ENCODE measurements around the gene YWHAE.
A peak's percentile ranks its signal among the peaks of the same experiment; 100 is the strongest.
"Not testable (repeated sequence)": the region's sequence is repeated elsewhere in the genome, so short reads cannot be mapped to it uniquely, and the experiment has no call there.

The YWHAE gene

GRCh38 chr17:1399679-1400512, at the start of gene YWHAE:
Gene YWHAE, minus strand, starts transcription at chr17:1400222. Its CDS starts 112 bp downstream, at chr17:1400110.
- peak; percentile 96 for DNase-seq (ENCODE audit: low spot score)

GRCh38 chr17:1449412-1449967, 49.5 kb upstream of the YWHAE start:
- DNase-seq (ENCODE audit: low spot score), result no peak

- DNase-seq (ENCODE audit: low spot score), result no peak
Measured at GRCh38 chr17:1447052-1447451, 47.0 kb upstream of the YWHAE start.

- DNase-seq (ENCODE audit: low spot score), result no peak
Measured at GRCh38 chr17:1446201-1446600, 46.2 kb upstream of the YWHAE start.

- DNase-seq (ENCODE audit: low spot score), result not testable (repeated sequence)
Measured at GRCh38 chr17:1445695-1446094, 45.7 kb upstream of the YWHAE start.

GRCh38 chr17:1442721-1443120, 42.7 kb upstream of the YWHAE start:
- DNase-seq (ENCODE audit: low spot score), result not testable (repeated sequence)

GRCh38 chr17:1442187-1442586, 42.2 kb upstream of the YWHAE start:
- no peak for DNase-seq (ENCODE audit: low spot score)

GRCh38 chr17:1440921-1441320, 40.9 kb upstream of the YWHAE start:
- no peak for DNase-seq (ENCODE audit: low spot score)

GRCh38 chr17:1438593-1439083, 38.6 kb upstream of the YWHAE start:
- DNase-seq (ENCODE audit: low spot score), result no peak

GRCh38 chr17:1435326-1435725, 35.3 kb upstream of the YWHAE start:
- no peak for DNase-seq (ENCODE audit: low spot score)

- DNase-seq (ENCODE audit: low spot score), result no peak
Measured at GRCh38 chr17:1434150-1434549, 34.1 kb upstream of the YWHAE start.

- DNase-seq (ENCODE audit: low spot score), result no peak
Measured at GRCh38 chr17:1431631-1432104, 31.6 kb upstream of the YWHAE start.

- DNase-seq (ENCODE audit: low spot score), result no peak
Measured at GRCh38 chr17:1423456-1424135, 23.6 kb upstream of the YWHAE start.

GRCh38 chr17:1422885-1423284, 22.9 kb upstream of the YWHAE start:
- DNase-seq (ENCODE audit: low spot score), result peak; percentile 54

GRCh38 chr17:1421470-1421869, 21.4 kb upstream of the YWHAE start:
- DNase-seq (ENCODE audit: low spot score), result no peak

GRCh38 chr17:1420981-1421380, 21.0 kb upstream of the YWHAE start:
- no peak for DNase-seq (ENCODE audit: low spot score)

GRCh38 chr17:1420163-1420562, 20.1 kb upstream of the YWHAE start:
- DNase-seq (ENCODE audit: low spot score), result no peak

- not testable (repeated sequence) for DNase-seq (ENCODE audit: low spot score)
Measured at GRCh38 chr17:1418476-1418875, 18.5 kb upstream of the YWHAE start.

- no peak for DNase-seq (ENCODE audit: low spot score)
Measured at GRCh38 chr17:1416414-1416813, 16.4 kb upstream of the YWHAE start.

- no peak for DNase-seq (ENCODE audit: low spot score)
Measured at GRCh38 chr17:1414634-1415033, 14.6 kb upstream of the YWHAE start.

- no peak for DNase-seq (ENCODE audit: low spot score)
Measured at GRCh38 chr17:1414001-1414574, 14.1 kb upstream of the YWHAE start.

GRCh38 chr17:1413281-1413791, 13.3 kb upstream of the YWHAE start:
- no peak for DNase-seq (ENCODE audit: low spot score)
